Epithelial cell of esophagus (primary cell): ENCODE measurements around the gene SLC25A17.
"Not testable (repeated sequence)": the region's sequence is repeated elsewhere in the genome, so short reads cannot be mapped to it uniquely, and the experiment has no call there.

Experiments used
- DNase-seq: peaks from one replicate; pipeline ENCODE4 v3.0.0; 2010; ENCODE audit warnings: low read depth
- H3K4me3 ChIP-seq: 2 replicates; pipeline ENCODE4 v1.5.1; 2011; ENCODE audit warnings: mild to moderate bottlenecking, low read length, control low read depth
- TF ChIP-seq, protein P1 (sequence below): IDR thresholded peaks from 2 replicates; pipeline ENCODE4 v1.5.1; 2011; ENCODE audit warnings: low read depth, mild to moderate bottlenecking, low read length, control low read depth, inconsistent platforms; ENCODE audit not compliant: insufficient read depth; ENCODE audit errors: missing control alignments

Gene SLC25A17

DNA sequence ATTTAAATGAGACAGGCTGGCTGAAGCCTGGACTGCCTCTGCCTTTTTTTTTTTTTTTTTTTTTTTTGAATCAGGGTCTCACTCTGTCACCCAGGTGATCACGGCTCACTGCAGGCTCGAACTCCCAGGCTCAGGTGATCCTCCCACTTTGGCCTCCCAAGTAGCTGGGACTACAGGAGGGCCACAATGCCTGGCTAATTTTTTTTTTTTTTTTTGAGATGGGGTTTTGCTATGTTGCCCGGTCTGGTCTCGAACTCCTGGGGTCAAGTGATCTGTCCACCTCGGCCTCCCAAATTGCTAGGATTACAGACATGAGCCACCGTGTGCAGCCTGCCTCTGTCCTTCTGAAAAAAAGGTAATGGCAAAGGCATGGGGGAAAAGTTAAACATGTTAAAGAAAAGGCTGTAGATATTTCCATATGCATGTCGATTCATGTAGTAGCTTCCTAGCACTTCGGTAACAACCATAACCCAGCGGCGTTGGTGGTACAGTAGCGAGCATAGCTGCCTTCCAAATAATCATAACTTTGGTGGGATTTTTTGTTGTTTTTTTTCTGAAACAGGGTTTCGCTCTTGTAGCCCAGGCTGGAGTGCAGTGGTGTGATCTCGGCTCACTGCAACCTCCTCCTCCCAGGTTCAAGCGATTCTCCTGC lies 91.1 kb downstream of the SLC25A17 start:
- no peak overlapping the region for H3K4me3 ChIP-seq
- DNase-seq, result no peak

DNA sequence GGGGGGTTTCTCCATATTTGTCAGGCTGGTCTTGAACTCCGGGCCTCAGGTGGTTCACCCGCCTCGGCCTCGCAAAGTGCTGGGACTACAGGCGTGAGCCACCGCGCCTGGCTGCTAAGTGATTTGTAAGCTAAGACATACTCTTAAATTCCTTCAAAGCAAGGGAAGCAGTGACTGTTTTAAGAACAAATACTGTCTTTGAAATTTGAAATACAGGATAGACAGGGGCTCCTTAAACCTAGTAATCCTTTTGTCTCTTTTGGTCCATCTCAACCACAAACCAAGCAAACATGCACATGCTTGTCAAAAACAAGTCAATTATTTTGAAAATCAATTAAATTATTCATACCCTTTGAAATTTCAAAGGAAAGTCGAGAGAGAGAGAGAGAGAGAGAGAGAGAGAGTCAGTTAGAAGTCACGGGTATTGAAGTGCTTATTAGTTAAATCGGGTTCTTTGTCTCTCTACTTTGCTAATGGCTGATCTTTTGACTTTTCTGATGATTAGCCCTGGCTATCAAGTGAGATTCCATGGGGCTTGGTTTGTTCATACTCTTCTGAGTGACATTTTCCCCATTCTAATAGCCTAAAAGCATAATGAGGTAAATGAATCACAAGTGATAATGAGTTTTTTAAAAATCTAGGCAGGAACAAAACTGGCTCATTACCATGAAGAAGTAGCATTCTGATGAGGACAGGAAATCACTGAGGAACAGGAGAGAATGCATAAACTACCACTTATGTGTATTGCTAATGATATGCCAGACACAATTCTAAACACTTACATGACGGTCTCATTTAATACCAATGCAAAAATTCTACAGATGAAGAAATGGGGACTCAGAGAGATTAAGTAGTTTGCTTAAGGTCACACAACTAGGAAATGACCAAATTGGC lies 91.8 kb downstream of the SLC25A17 start:
- H3K4me3 ChIP-seq, result no peak overlapping the region
- TF ChIP-seq, protein P1, sequence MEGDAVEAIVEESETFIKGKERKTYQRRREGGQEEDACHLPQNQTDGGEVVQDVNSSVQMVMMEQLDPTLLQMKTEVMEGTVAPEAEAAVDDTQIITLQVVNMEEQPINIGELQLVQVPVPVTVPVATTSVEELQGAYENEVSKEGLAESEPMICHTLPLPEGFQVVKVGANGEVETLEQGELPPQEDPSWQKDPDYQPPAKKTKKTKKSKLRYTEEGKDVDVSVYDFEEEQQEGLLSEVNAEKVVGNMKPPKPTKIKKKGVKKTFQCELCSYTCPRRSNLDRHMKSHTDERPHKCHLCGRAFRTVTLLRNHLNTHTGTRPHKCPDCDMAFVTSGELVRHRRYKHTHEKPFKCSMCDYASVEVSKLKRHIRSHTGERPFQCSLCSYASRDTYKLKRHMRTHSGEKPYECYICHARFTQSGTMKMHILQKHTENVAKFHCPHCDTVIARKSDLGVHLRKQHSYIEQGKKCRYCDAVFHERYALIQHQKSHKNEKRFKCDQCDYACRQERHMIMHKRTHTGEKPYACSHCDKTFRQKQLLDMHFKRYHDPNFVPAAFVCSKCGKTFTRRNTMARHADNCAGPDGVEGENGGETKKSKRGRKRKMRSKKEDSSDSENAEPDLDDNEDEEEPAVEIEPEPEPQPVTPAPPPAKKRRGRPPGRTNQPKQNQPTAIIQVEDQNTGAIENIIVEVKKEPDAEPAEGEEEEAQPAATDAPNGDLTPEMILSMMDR, result no peak
- DNase-seq, result peak; percentile 45

More for the DNA sequence above, 91.1 kb downstream of the SLC25A17 start:
- TF ChIP-seq, protein P1, result no peak

DNA sequence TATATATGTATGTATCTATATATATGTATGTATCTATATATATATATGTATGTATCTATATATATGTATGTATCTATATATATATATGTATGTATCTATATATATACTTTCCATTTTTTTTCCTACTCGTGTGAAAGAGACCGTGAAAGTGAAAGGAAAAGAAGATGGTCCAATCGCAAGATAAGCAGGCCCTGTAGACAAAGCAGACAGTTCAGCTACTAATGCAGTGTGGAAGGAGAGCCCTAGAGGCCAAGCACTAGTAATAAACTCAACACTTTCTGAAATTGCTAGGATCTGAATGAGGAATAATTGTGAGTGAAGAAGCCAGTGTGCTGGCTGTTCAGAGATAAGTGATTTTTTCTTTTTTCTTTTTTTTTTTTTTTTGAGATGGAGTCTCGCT lies 92.6 kb downstream of the SLC25A17 start:
- DNase-seq, result no peak
- TF ChIP-seq, protein P1, result no peak
- H3K4me3 ChIP-seq, result no peak overlapping the region

DNA sequence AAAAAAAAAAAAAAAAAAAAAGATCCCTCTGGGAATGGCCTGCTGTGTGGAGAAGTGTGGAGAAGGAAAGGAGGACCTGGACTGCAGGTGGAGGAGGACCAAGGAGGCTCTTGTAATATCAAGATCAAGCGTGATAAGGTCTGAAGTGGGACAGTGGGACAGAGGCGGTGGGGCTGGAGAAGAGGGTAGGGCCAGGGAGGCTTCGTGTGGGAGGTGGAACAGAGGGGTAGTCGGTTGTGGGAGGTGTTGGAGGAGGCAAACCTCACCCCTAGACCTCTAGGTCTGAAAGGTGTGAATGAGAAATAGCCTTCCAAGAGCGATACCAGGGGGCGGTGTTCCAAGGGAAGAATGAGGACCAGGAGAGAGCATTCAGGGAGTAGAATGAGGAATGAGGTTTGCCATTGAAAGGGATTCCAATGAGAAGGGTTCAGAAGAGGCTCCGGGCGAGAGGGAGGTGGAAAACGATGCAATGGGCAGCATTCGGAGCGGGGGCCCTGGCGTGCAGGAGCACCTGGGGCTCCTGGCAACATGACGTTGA lies 95.7 kb downstream of the SLC25A17 start:
- H3K4me3 ChIP-seq, result no peak overlapping the region
- no peak for DNase-seq
- TF ChIP-seq, protein P1, result no peak

DNA sequence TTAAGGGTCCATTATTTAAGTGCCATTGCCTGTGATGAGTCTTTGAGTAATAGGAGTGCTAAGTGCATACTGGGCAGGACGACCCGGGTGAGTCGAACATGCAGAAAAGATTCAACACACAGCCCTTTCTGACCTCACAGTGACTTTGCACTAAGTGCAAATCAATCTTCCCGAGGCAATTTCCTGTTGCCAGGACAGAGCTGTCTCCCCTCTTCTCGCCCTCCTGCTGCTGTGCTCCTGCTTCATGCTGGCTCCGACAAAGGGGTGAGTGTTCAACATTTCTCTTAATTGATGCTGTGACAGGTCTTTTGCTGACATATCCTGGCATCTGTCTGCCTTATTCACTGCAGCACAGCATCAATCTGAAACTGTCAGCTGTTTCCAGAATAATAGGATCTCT lies 97.9 kb downstream of the SLC25A17 start:
- peak; percentile 26 for DNase-seq
- H3K4me3 ChIP-seq, result no peak overlapping the region
- TF ChIP-seq, protein P1, result no peak

DNA sequence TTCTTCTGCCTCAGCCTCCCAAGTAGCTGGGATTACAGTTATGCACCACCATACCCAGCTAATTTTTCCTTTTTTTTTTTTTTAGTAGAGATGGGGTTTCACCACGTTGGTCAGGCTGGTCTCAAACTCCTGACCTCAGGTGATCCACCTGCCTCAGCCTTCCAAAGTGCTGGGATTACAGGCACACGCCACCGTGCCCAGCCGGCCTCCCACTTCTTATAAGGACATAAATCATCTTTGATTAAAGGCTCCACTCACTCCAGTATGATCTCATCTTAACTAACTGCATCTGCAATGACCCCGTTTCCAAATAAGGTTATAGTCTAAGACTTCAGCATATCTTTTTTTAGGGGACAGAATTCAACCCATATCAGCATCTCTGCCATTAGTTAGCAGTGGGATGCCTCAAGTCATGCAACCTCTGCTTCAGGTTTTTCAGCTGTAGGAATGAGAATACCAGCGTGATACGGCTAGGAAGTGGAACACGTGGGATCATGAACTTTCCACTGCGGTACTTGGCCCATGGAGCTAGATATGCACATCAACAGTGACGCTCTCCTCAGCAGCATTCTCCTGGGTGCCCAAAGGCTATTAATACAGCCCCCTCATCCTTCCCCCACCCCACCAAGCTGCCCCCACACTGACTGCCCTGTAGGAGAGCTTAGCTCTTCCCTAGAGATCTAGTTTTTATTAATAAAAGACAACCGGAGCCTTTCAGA lies 98.4 kb downstream of the SLC25A17 start:
- TF ChIP-seq, protein P1, result no peak
- no peak for DNase-seq

DNA sequence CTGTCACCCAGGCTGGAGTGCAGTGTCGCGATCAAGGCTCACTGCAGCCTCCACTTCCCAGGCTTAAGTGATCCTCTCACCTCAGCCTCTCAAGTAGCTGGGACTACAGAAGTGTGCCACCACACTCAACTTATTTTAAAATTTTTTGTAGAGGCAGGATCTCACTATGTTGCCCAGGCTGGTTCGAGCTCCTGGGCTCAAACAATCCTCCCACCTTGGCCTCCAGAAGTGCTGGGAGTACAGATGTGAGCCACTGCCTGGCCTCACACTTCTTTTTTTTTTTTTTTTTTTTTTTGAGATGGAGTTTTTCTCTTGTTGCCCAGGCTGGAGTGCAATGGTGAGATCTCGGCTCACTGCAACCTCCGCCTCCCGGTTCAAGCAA lies 99.0 kb downstream of the SLC25A17 start:
- not testable (repeated sequence) for DNase-seq, H3K4me3 ChIP-seq

More for the DNA sequence above, 98.4 kb downstream of the SLC25A17 start:
- no peak overlapping the region for H3K4me3 ChIP-seq
